ENCODE data around the gene NCDN. TPM values are rescaled to one million over a fixed set of nuclear protein-coding genes. Genes with fewer than 3 reads are reported as not detected.

The NCDN gene, protein sequence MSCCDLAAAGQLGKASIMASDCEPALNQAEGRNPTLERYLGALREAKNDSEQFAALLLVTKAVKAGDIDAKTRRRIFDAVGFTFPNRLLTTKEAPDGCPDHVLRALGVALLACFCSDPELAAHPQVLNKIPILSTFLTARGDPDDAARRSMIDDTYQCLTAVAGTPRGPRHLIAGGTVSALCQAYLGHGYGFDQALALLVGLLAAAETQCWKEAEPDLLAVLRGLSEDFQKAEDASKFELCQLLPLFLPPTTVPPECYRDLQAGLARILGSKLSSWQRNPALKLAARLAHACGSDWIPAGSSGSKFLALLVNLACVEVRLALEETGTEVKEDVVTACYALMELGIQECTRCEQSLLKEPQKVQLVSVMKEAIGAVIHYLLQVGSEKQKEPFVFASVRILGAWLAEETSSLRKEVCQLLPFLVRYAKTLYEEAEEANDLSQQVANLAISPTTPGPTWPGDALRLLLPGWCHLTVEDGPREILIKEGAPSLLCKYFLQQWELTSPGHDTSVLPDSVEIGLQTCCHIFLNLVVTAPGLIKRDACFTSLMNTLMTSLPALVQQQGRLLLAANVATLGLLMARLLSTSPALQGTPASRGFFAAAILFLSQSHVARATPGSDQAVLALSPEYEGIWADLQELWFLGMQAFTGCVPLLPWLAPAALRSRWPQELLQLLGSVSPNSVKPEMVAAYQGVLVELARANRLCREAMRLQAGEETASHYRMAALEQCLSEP
- total RNA-seq (2022; extraction: Qiagen RNA extraction), result 12.1 to 18.1 TPM (median 16.3 TPM) in 5 replicates

GRCh38 chr1:35557611-35558373, at the start of gene NCDN:
NCDN (plus strand) TSS chr1:35557799; CDS start chr1:35558191, 392 bp downstream.

GRCh38 chr1:35557118-35557610, 435 bp upstream of the NCDN start, which contains the start of gene KIAA0319L:
KIAA0319L (minus strand) TSS chr1:35557403; CDS start chr1:35554491, 2,912 bp downstream.

DNA sequence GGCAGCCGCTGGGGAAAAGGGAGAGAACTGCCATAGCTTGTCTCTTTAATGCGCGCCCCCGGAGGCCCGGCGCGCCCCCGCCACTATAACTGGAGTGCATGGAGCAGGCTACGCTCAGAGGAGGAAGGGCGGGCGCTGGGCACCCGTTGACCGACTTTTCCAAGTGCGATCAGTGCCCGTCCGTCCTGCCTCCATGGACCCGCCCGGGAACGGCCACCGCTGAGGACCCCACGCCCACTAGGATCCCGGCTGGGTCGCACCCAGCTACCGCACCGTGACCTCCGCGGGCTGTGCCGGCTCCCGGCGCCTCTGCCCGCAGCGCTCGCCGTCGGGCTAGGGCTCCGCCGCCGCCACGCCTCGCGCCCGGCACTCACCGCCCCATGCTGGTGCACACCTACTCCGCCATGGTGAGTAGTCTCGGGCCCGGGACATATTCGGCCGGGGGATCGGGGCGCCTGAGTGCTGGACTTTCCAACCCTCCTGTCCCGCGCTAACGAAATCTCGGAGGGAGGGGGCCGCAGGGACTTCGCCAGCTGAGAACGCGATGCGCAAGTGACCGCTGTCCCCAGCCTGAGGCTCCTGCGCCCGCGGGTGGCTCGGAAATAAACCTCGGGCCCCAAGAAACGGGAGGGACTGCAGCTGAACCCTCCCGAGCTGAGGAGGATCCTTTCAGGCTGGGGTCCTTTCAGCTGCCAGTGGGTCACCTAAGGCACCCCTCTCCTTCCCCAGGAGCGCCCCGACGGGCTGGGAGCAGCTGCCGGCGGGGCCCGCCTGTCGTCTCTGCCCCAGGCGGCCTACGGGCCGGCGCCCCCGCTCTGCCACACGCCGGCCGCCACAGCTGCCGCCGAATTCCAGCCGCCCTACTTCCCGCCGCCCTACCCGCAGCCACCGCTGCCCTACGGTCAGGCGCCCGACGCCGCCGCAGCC, 15.9 kb downstream of the NCDN start, which contains the start of gene TFAP2E:
Gene TFAP2E (plus strand): TSS at position 117 of the 927 bp plus-strand sequence. CDS start 264 bp downstream, at position 381.

Other genes with a start within 250 kb of the NCDN start
- gene KIAA0319L, start 396 bp upstream of the NCDN start, total RNA-seq (2022; extraction: Qiagen RNA extraction), result 13.7 to 15.8 TPM (median 14.2 TPM) in 5 replicates
- 0.31 to 0.83 TPM (median 0.58 TPM) in 5 replicates for gene TFAP2E, start 15.5 kb downstream of the NCDN start, total RNA-seq (2022; extraction: Qiagen RNA extraction)
- gene PSMB2, start 83.7 kb downstream of the NCDN start, total RNA-seq (2022; extraction: Qiagen RNA extraction), result 85.7 to 104 TPM (median 102 TPM) in 5 replicates
- gene C1orf216, start 161.1 kb downstream of the NCDN start, total RNA-seq (2022; extraction: Qiagen RNA extraction), result 12.9 to 14.8 TPM (median 14.2 TPM) in 5 replicates
- gene CLSPN, start 212.2 kb downstream of the NCDN start, total RNA-seq (2022; extraction: Qiagen RNA extraction), result 9.1 to 12.8 TPM (median 9.9 TPM) in 5 replicates

All from A549 treated with Mapracorat at 1 μM for 4 hours (cell line).